ENCODE measurements around the gene ARFIP1. TPM values are rescaled to one million over a fixed set of nuclear protein-coding genes. Genes with fewer than 3 reads are reported as not detected.

The ARFIP1 gene
- total and polyA plus RNA-seq, 9 of the 15 experiments (the other 6 are each of a cell fraction or from before 2014, with no cell fraction given), result 14.1 to 25.1 (median 20.9) TPM

GRCh38 chr4:152786627-152787026, 6.9 kb downstream of the ARFIP1 start:
- Histone ChIP-seq H3K9me1 (ENCODE audit: control insufficient read depth, insufficient read depth, low read length) (no peaks in the 10 kb centered on the region), H3K9ac (ENCODE audit: insufficient read depth in 1 of 2, low read depth in 2 of 2, low read length in 2 of 2) (no peak overlapping the region), H3K27me3 (ENCODE audit: control insufficient read depth in 2 of 2, insufficient read depth in 2 of 2, low read length in 2 of 2) (no peaks in the 10 kb centered on the region), H3K4me2 (ENCODE audit: insufficient read depth, low read length) (no peak overlapping the region), H3K9me3 (replicated peaks; ENCODE audit: control insufficient read depth, insufficient read depth, low read depth, low read length) (no peaks in the 10 kb centered on the region), H4K20me1 (replicated peaks; ENCODE audit: control insufficient read depth, insufficient read depth, low read length) (no peaks in the 10 kb centered on the region; the same call in 1 of the 2 replicates), H3K27ac (ENCODE audit: extremely low read depth, low read depth, low read length) (no peak overlapping the region), H3K4me3 (no peak overlapping the region), H3K36me3 (ENCODE audit: control insufficient read depth, insufficient read depth, low read length) (peaks cover 4% of the 10 kb centered on the region; the same call in 1 of the 3 replicates), H3K4me1 (replicated peaks in 1 of 2; ENCODE audit: control insufficient read depth in 2 of 2, insufficient read depth in 2 of 2, low read length in 2 of 2) (peaks cover 0 to 2% of the 10 kb centered on the region in 2 experiments; a peak in 2 of 5 replicates), H2AFZ (ENCODE audit: low read depth, low read length) (no peak overlapping the region), H3K79me2 (ENCODE audit: control insufficient read depth, insufficient read depth, low read length) (peaks cover 29% of the 10 kb centered on the region)
- FAIRE-seq, result no peak
- POLR2A ChIA-PET, result no interaction called here
- DNase-seq (ENCODE audit: extremely low read depth in 1 of 4, low spot score in 3 of 4), result no peak
- intact Hi-C loops (cut with micrococcal nuclease) (no loop called here), in situ Hi-C loops (cut with MboI) (no loop called here)
- no TSS peak for BruUV-seq (replicated peaks)
- ATAC-seq, result no peak
- 100% methylated on average over 1 of the region's 1 CpG for WGBS (ENCODE audit: insufficient coverage, low coverage, missing lambda C conversion rate)
- CTCF ChIA-PET (ENCODE audit: low intra/inter-chr PET ratio), result no interaction called here
- TF ChIP-seq ATF1 (CRISPR knock-in tag; IDR thresholded peaks at IDR 0.05), result no peak
- no peak for TF ChIP-seq ATF1 (tag; IDR thresholded peaks at IDR 0.05)
- no peak for TF ChIP-seq RB1 (IDR thresholded peaks at IDR 0.05; ENCODE audit: low read depth)
- TF ChIP-seq ZNF146 (CRISPR knock-in tag; IDR thresholded peaks at IDR 0.05; ENCODE audit: unreplicated experiment), result no peak
- no peak for TF ChIP-seq SP2 (IDR thresholded peaks at IDR 0.05; ENCODE audit: extremely low read depth, low read depth, low read length, poor library complexity, severe bottlenecking)
- TF ChIP-seq RFX5 (IDR thresholded peaks at IDR 0.05; ENCODE audit: low read depth, low read length), result no peak
- no peak for TF ChIP-seq SMAD4 (CRISPR knock-in tag; conservative IDR thresholded peaks at IDR 0.05)
- TF ChIP-seq RNF219 (CRISPR knock-in tag; IDR thresholded peaks at IDR 0.05), result no peak
- TF ChIP-seq CAMTA2 (CRISPR knock-in tag; conservative IDR thresholded peaks at IDR 0.05), result no peak
- TF ChIP-seq ELF1 (tag; IDR thresholded peaks at IDR 0.05), result no peak
- TF ChIP-seq ZNF75A (CRISPR knock-in tag; IDR thresholded peaks at IDR 0.05), result no peak
- TF ChIP-seq ZNF79 (CRISPR knock-in tag; IDR thresholded peaks at IDR 0.05; ENCODE audit: low read depth), result no peak
- no peak for TF ChIP-seq NR0B1 (IDR thresholded peaks at IDR 0.05; ENCODE audit: partially characterized antibody)
